ENCODE results near the gene GIPC2. TPM values are rescaled to one million over a fixed set of nuclear protein-coding genes. Genes with fewer than 3 reads are reported as not detected.

The GIPC2 gene
- total and polyA plus RNA-seq, 2 donors (not counting 3 experiments of a cell fraction or from before 2014, with no cell fraction given), result 2.8 to 9.6 TPM

GRCh38 chr1:78036450-78036849 is 9.3 kb upstream of the GIPC2 start:
- H3K27me3 ChIP-seq (ENCODE audit: control insufficient read depth in 2 of 2, insufficient read depth in 2 of 2, low read length in 2 of 2), result no peaks in the 10 kb centered on the region
- no peaks in the 10 kb centered on the region for H3K9me1 ChIP-seq (replicated peaks; ENCODE audit: control insufficient read depth, extremely low read depth, insufficient read depth, low read length)
- H3K79me2 ChIP-seq (ENCODE audit: control insufficient read depth, insufficient read depth, low read length), result no peaks in the 10 kb centered on the region
- no peaks in the 10 kb centered on the region for H4K20me1 ChIP-seq (replicated peaks; ENCODE audit: control insufficient read depth, extremely low read depth, insufficient read depth, low read length)
- POLR2A ChIA-PET, result no interaction called here
- no peak overlapping the region for H3K4me3 ChIP-seq (replicated peaks in 1 of 3; ENCODE audit: insufficient read depth in 1 of 3, low read depth in 1 of 3, low read length in 3 of 3)
- H3K4me2 ChIP-seq (ENCODE audit: insufficient read depth, low read length), result no peak overlapping the region
- DNase-seq (ENCODE audit: low read depth, low spot score) (no peak), FAIRE-seq (no peak)
- H3K27ac ChIP-seq (ENCODE audit: insufficient read depth, low read depth, low read length), result no peak overlapping the region
- no peaks in the 10 kb centered on the region for H3K9me3 ChIP-seq (replicated peaks; ENCODE audit: control insufficient read depth, insufficient read depth, low read length)
- dilution Hi-C loops (cut with MboI; ENCODE audit: extremely low pct_ligation_motif_present, low sequenced_read_pairs) (no loop called here), intact Hi-C loops (cut with micrococcal nuclease) (no loop called here)
- TF ChIP-seq POLR2A (IDR thresholded peaks at IDR 0.05; ENCODE audit: low read depth, low read length) (no peak), EZH2 (IDR thresholded peaks at IDR 0.05; ENCODE audit: borderline replicate concordance, low read depth, low read length, severe bottlenecking) (no peak)
- TF ChIP-seq, protein P1, sequence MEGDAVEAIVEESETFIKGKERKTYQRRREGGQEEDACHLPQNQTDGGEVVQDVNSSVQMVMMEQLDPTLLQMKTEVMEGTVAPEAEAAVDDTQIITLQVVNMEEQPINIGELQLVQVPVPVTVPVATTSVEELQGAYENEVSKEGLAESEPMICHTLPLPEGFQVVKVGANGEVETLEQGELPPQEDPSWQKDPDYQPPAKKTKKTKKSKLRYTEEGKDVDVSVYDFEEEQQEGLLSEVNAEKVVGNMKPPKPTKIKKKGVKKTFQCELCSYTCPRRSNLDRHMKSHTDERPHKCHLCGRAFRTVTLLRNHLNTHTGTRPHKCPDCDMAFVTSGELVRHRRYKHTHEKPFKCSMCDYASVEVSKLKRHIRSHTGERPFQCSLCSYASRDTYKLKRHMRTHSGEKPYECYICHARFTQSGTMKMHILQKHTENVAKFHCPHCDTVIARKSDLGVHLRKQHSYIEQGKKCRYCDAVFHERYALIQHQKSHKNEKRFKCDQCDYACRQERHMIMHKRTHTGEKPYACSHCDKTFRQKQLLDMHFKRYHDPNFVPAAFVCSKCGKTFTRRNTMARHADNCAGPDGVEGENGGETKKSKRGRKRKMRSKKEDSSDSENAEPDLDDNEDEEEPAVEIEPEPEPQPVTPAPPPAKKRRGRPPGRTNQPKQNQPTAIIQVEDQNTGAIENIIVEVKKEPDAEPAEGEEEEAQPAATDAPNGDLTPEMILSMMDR (IDR thresholded peaks at IDR 0.05; ENCODE audit: extremely low read depth in 1 of 2, insufficient read depth in 1 of 2, low read depth in 1 of 2, low read length in 2 of 2), result no peak
- no TSS peak for BruUV-seq (replicated peaks)
- CTCF ChIA-PET, result interaction anchor here (1.2 kb wide), 1 partner anchor 78 kb away, joined by 6 read pairs; no protein-coding TSS in a partner anchor
- H3K4me1 ChIP-seq (ENCODE audit: control insufficient read depth, extremely low read depth, insufficient read depth, low read length), result peaks cover 16% of the 10 kb centered on the region
- H3K36me3 ChIP-seq (ENCODE audit: control insufficient read depth in 2 of 2, extremely low read depth in 1 of 2, insufficient read depth in 2 of 2, low read length in 2 of 2), result no peaks in the 10 kb centered on the region
- no peak overlapping the region for H3K9ac ChIP-seq (replicated peaks; ENCODE audit: extremely low read depth, insufficient read depth, low read length)
- no peak overlapping the region for H2AFZ ChIP-seq (ENCODE audit: low read depth, low read length)

GRCh38 chr1:78038071-78038470 is 7.7 kb upstream of the GIPC2 start:
- POLR2A ChIA-PET, result interaction anchor here (1.5 kb wide), 1 partner anchor 34 kb away, joined by 3 read pairs; the partner anchor contains the start of gene DNAJB4
- intact Hi-C loops (cut with micrococcal nuclease), result loop anchor here (1.0 kb wide), 3 partner anchors 34 to 63 kb away; partner anchors contain the start of gene DNAJB4
- DNase-seq (ENCODE audit: low read depth, low spot score), result peak; percentile 88
- no peaks in the 10 kb centered on the region for H3K9me1 ChIP-seq (replicated peaks; ENCODE audit: control insufficient read depth, extremely low read depth, insufficient read depth, low read length)
- no peaks in the 10 kb centered on the region for H3K27me3 ChIP-seq (ENCODE audit: control insufficient read depth in 2 of 2, insufficient read depth in 2 of 2, low read length in 2 of 2)
- H3K36me3 ChIP-seq (ENCODE audit: control insufficient read depth in 2 of 2, extremely low read depth in 1 of 2, insufficient read depth in 2 of 2, low read length in 2 of 2), result no peaks in the 10 kb centered on the region
- no peaks in the 10 kb centered on the region for H3K9me3 ChIP-seq (replicated peaks; ENCODE audit: control insufficient read depth, insufficient read depth, low read length)
- no peaks in the 10 kb centered on the region for H3K79me2 ChIP-seq (ENCODE audit: control insufficient read depth, insufficient read depth, low read length)
- H3K4me1 ChIP-seq (ENCODE audit: control insufficient read depth, extremely low read depth, insufficient read depth, low read length), result peaks cover 16% of the 10 kb centered on the region
- dilution Hi-C loops (cut with MboI; ENCODE audit: extremely low pct_ligation_motif_present, low sequenced_read_pairs), result no loop called here
- TF ChIP-seq MYC (IDR thresholded peaks at IDR 0.05; ENCODE audit: low read depth, low read length) (no peak), POLR2AphosphoS5 (IDR thresholded peaks at IDR 0.05; ENCODE audit: insufficient read depth, low read depth, low read length) (no peak)
- TF ChIP-seq, protein P2, sequence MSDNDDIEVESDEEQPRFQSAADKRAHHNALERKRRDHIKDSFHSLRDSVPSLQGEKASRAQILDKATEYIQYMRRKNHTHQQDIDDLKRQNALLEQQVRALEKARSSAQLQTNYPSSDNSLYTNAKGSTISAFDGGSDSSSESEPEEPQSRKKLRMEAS (IDR thresholded peaks at IDR 0.05; ENCODE audit: insufficient read depth, insufficient read length), result no peak
- no TSS peak for BruUV-seq (replicated peaks)
- FAIRE-seq, result no peak
- H3K4me2 ChIP-seq (ENCODE audit: insufficient read depth, low read length), result peak overlapping the region; percentile 52
- no peaks in the 10 kb centered on the region for H4K20me1 ChIP-seq (replicated peaks; ENCODE audit: control insufficient read depth, extremely low read depth, insufficient read depth, low read length)
- H2AFZ ChIP-seq (ENCODE audit: low read depth, low read length), result no peak overlapping the region
- no peak overlapping the region for H3K4me3 ChIP-seq (replicated peaks in 1 of 3; ENCODE audit: insufficient read depth in 1 of 3, low read depth in 1 of 3, low read length in 3 of 3)
- H3K27ac ChIP-seq (ENCODE audit: insufficient read depth, low read depth, low read length), result peak overlapping the region; percentile 59
- CTCF ChIA-PET, result interaction anchor here (0.9 to 1.3 kb wide), 5 partner anchors 9 to 77 kb away, joined by 3 to 5 read pairs (median 3); no protein-coding TSS in a partner anchor
- H3K9ac ChIP-seq (replicated peaks; ENCODE audit: extremely low read depth, insufficient read depth, low read length), result peak overlapping the region; percentile 28
